GM19324 (cell line): ENCODE data around the gene MMP23B.
A peak's percentile ranks its signal among the peaks of the same experiment; 100 is the strongest.
"Not testable (repeated sequence)": the region's sequence is repeated elsewhere in the genome, so short reads cannot be mapped to it uniquely, and the experiment has no call there.

ENCODE experiments used
- ATAC-seq: cut with Tn5 transposase; IDR thresholded peaks from one replicate; pipeline ENCODE4 v1.9.1; 2021; ENCODE audit warnings: mild to moderate bottlenecking, moderate library complexity; ENCODE audit not compliant: unreplicated experiment, low FRiP score

MMP23B gene

GRCh38 chr1:1664318-1664717 lies 32.3 kb downstream of the MMP23B start:
- not testable (repeated sequence) for ATAC-seq

GRCh38 chr1:1664941-1665814 lies 33.2 kb downstream of the MMP23B start:
- ATAC-seq: no peak

- no peak for ATAC-seq
Measured at GRCh38 chr1:1665815-1666251, 33.9 kb downstream of the MMP23B start.

- ATAC-seq: no peak
Measured at GRCh38 chr1:1666526-1666925, 34.6 kb downstream of the MMP23B start.

GRCh38 chr1:1669468-1670440 lies 37.8 kb downstream of the MMP23B start:
- no peak for ATAC-seq

GRCh38 chr1:1670866-1671265 lies 38.9 kb downstream of the MMP23B start:
- no peak for ATAC-seq

- ATAC-seq: no peak
Measured at GRCh38 chr1:1671365-1672119, 39.6 kb downstream of the MMP23B start.

GRCh38 chr1:1672181-1672965 lies 40.4 kb downstream of the MMP23B start:
- ATAC-seq: no peak

GRCh38 chr1:1674806-1675205 lies 42.8 kb downstream of the MMP23B start:
- ATAC-seq: not testable (repeated sequence)

- ATAC-seq: not testable (repeated sequence)
Measured at GRCh38 chr1:1675218-1675617, 43.2 kb downstream of the MMP23B start.

GRCh38 chr1:1676087-1676486 lies 44.1 kb downstream of the MMP23B start:
- not testable (repeated sequence) for ATAC-seq

- ATAC-seq: peak; percentile 68
Measured at GRCh38 chr1:1677718-1678580, 46.0 kb downstream of the MMP23B start.

- ATAC-seq: no peak
Measured at GRCh38 chr1:1678581-1679380, 46.8 kb downstream of the MMP23B start.

GRCh38 chr1:1680031-1680911 lies 48.3 kb downstream of the MMP23B start:
- no peak for ATAC-seq

GRCh38 chr1:1680912-1681273 lies 48.9 kb downstream of the MMP23B start:
- no peak for ATAC-seq

GRCh38 chr1:1683104-1683905 lies 51.3 kb downstream of the MMP23B start:
- no peak for ATAC-seq
